ENCODE results near the gene DNAJC4.

DNA sequence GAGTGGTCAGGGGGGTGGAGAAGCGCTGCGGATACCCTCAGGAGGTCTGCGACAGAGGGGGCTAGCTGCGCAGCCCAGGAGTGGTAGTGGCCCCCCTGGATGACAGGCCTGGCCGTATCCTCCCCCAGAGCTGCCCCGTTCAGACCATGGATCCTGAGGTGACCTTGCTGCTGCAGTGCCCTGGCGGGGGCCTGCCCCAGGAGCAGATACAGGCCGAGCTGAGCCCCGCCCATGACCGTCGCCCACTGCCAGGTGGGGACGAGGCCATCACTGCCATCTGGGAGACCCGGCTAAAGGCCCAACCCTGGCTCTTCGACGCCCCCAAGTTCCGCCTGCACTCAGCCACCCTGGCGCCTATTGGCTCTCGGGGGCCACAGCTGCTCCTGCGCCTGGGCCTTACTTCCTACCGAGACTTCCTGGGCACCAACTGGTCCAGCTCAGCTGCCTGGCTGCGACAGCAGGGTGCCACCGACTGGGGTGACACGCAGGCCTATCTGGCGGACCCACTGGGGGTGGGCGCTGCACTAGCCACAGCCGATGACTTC, 3.8 kb upstream of the DNAJC4 start:
- TF ChIP-seq POLR2A (IDR thresholded peaks at IDR 0.05) (no peak), POLR2AphosphoS5 (IDR thresholded peaks at IDR 0.05) (no peak)
- TF ChIP-seq, protein P1, sequence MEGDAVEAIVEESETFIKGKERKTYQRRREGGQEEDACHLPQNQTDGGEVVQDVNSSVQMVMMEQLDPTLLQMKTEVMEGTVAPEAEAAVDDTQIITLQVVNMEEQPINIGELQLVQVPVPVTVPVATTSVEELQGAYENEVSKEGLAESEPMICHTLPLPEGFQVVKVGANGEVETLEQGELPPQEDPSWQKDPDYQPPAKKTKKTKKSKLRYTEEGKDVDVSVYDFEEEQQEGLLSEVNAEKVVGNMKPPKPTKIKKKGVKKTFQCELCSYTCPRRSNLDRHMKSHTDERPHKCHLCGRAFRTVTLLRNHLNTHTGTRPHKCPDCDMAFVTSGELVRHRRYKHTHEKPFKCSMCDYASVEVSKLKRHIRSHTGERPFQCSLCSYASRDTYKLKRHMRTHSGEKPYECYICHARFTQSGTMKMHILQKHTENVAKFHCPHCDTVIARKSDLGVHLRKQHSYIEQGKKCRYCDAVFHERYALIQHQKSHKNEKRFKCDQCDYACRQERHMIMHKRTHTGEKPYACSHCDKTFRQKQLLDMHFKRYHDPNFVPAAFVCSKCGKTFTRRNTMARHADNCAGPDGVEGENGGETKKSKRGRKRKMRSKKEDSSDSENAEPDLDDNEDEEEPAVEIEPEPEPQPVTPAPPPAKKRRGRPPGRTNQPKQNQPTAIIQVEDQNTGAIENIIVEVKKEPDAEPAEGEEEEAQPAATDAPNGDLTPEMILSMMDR (IDR thresholded peaks at IDR 0.05) = no peak
